Spleen (tissue), 13 donors: ENCODE data around the gene GPR85. TPM values are rescaled to one million over a fixed set of nuclear protein-coding genes. Genes with fewer than 3 reads are reported as not detected.

Source experiments
- DNase-seq: peaks from one replicate; pipeline ENCODE4 v3.0.0-alpha.2; 2020
- H3K27ac ChIP-seq, 8 donors: fragments of 200-600 bp; sonication (generic) in 7 of 8; 1 replicate in 4 of 8; 2 replicates in 4 of 8; pipeline versions ENCODE4 v1.5.0 to v1.8.0; 2016 to 2021; ENCODE audit warnings: inconsistent platforms in 4 of 8, mild to moderate bottlenecking in 4 of 8, moderate library complexity in 1 of 8
- H3K27me3 ChIP-seq, 7 donors: fragments of 200-600 bp; sonication (generic) in 6 of 7; replicated peaks in 1 of 7; 1 replicate in 4 of 7; 2 replicates in 3 of 7; pipeline versions ENCODE4 v1.5.0 to v1.8.0; 2016 to 2021; ENCODE audit warnings: inconsistent platforms in 3 of 7, mild to moderate bottlenecking in 1 of 7
- H3K36me3 ChIP-seq, 6 donors: fragments of 200-600 bp; sonication (generic) in 5 of 6; 1 replicate in 4 of 6; 2 replicates in 2 of 6; pipeline versions ENCODE4 v1.5.0 to v1.8.0; 2016 to 2021; ENCODE audit warnings: inconsistent platforms in 2 of 6
- H3K4me1 ChIP-seq, 6 donors: fragments of 200-600 bp; sonication (generic) in 5 of 6; 1 replicate in 3 of 6; 2 replicates in 3 of 6; pipeline versions ENCODE4 v1.5.0 to v1.8.0; 2016 to 2021; ENCODE audit warnings: inconsistent platforms in 3 of 6
- H3K4me3 ChIP-seq, 8 donors: fragments of 200-600 bp; sonication (generic) in 7 of 8; 1 replicate in 4 of 8; 2 replicates in 4 of 8; pipeline versions ENCODE4 v1.5.0 to v1.8.0; 2016 to 2021; ENCODE audit warnings: inconsistent platforms in 4 of 8, mild to moderate bottlenecking in 4 of 8, moderate library complexity in 2 of 8
- H3K9me3 ChIP-seq, 8 donors: fragments of 200-600 bp; sonication (generic) in 7 of 8; 1 replicate in 4 of 8; 2 replicates in 4 of 8; pipeline versions ENCODE4 v1.5.0 to v1.8.0; 2016 to 2021; ENCODE audit warnings: inconsistent platforms in 4 of 8
- POLR2A ChIP-seq, 3 donors: fragments of 450-650 bp; IDR thresholded peaks; one replicate each; pipeline ENCODE4 v1.5.1; 2017; ENCODE audit warnings: antibody characterized with exemption in 3 of 3, mild to moderate bottlenecking in 1 of 3
- POLR2AphosphoS5 ChIP-seq, 3 donors: sonication (generic); formaldehyde crosslinking; IDR thresholded peaks; one replicate each; pipeline ENCODE4 v1.5.1; 2017; ENCODE audit warnings: antibody characterized with exemption in 3 of 3
- WGBS, 5 donors: extraction: QIAGEN DNeasy Blood & Tissue Kit in 3 of 5; methylation state at CpG; one replicate each; pipeline versions ENCODE4 v1.1.5 to v1.1.7; 2013 to 2018; 5-methylcytosine and 5-hydroxymethylcytosine counted together
- intact Hi-C: fragments of 100-400 bp; cut with DNase I; formaldehyde crosslinking; loops from one replicate; pipeline ENCODE4 v1.15.0; 2023; ENCODE audit warnings: low total_unique reads
- long read RNA-seq, 2 donors: transcript quantifications; one replicate each; lab custom pipeline, GENCODE V29; 2026
- polyA plus RNA-seq, 3 donors: library from polyadenylated mRNA; stranded (reverse); fragments of 200-250 nt; gene quantifications; one replicate each; pipeline ENCODE4 v1.2.1, GENCODE V29; 2013
- total RNA-seq, 7 donors: library from RNA; depleted of rRNA in 3 of 7; stranded (reverse); fragments of >200 nt in 3 of 7; fragmentation: NEBNext Ultra II Directional in 4 of 7; extraction: Animal tissue kit (Norgen Biotek cat#: 25700) in 4 of 7; gene quantifications; one replicate each; pipeline versions ENCODE4 v1.1.0 to v1.2.1, GENCODE V29; 2016 to 2021
- TF ChIP-seq, protein P1 (sequence below), 11 experiments: fragments of 200-600 bp in 7 of 11; fragments of 450-650 bp in 4 of 11; sonication (generic) in 4 of 11; IDR thresholded peaks in 8 of 11; conservative IDR thresholded peaks in 3 of 11; 1 replicate in 7 of 11; 2 replicates in 4 of 11; pipeline versions ENCODE4 v1.4.0 to v1.8.0; 2016 to 2021; ENCODE audit warnings: antibody characterized with exemption in 11 of 11, inconsistent platforms in 4 of 11, mild to moderate bottlenecking in 1 of 11
- donor health status: healthy with polysubstance abuse.
- donor health status: DM: no; HTN: no; CAD: no; lungs with moderate emphysema.
- donor health status: DM: no; HTN: no; CAD: no.
- donor health status: Bipolar disorder and iron deficiency.
- donor health status: healthy.
- donor health status: DM: no; HTN: no; CAD: no.
- donor health status: DM: yes; HTN: yes; CAD: no.

The GPR85 gene, protein sequence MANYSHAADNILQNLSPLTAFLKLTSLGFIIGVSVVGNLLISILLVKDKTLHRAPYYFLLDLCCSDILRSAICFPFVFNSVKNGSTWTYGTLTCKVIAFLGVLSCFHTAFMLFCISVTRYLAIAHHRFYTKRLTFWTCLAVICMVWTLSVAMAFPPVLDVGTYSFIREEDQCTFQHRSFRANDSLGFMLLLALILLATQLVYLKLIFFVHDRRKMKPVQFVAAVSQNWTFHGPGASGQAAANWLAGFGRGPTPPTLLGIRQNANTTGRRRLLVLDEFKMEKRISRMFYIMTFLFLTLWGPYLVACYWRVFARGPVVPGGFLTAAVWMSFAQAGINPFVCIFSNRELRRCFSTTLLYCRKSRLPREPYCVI
- 10 to 100 TPM in 1 of 7 donors, 1 to 10 TPM in 6; 3.0 to 11.3 (median 6.9) TPM for total RNA-seq
- polyA plus RNA-seq = 1 to 10 TPM; 1.3 to 2.5 (median 1.8) TPM
- long read RNA-seq, donor 1, partial matches to known transcripts = 0 of 2 reads
- long read RNA-seq, donor 1, other reads (novel, unspliced or antisense) = 0 of 2 reads
- long read RNA-seq, donor 2, partial matches to known transcripts = 0 of 4 reads
- long read RNA-seq, donor 2, other reads (novel, unspliced or antisense) = 0 of 4 reads

DNA sequence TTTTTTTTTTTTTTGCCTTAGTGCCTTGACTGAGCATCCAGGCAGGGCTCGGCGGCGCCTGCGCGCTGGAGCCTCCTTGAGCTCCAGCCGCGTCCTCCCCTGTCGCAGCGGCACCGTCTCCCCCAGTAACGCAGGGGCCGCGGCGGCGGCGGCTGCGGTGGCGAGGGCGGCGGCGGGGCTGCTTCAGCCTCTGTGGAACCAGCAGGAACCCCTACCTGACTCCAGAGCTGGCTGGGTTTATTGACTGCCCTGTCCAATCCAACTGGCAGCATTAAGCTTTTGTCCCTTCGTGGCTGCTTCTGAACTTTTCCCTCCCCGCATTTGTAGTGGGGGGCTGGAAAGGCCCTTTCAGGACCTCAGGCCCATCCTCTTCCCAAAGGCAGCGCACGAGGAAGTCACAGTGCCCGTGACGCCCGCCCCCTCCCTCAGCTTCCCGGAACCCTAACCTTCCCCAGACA lies at the start of gene GPR85:
Gene GPR85 (minus strand): TSS at position 397 of the 458 bp plus-strand sequence. CDS start 2,106 bp downstream, outside the sequence.
- peak; percentile 82 for DNase-seq
- H3K4me3 ChIP-seq = peak within 1 kb of the TSS; percentile 18 to 69 (median 36)
- WGBS, 5 donors = 0 to 3% (median 1%) methylated on average over 16 to 29 of the region's 29 CpGs
- peaks cover 0 to 16% (median 9%) of the 10 kb centered on the region in 6 donors for H3K4me1 ChIP-seq
- H3K27ac ChIP-seq = peak within 1 kb of the TSS in 7 of 8 donors; percentile 20 to 81 (median 68)
- no peaks in the 10 kb centered on the region for H3K36me3 ChIP-seq
- H3K27me3 ChIP-seq = peaks cover 0 to 54% (median 5%) of the 10 kb centered on the region in 7 donors
- peak; percentile 63 to 80 (median 72) for TF ChIP-seq POLR2AphosphoS5 (IDR thresholded peaks at IDR 0.05)
- TF ChIP-seq, protein P1, sequence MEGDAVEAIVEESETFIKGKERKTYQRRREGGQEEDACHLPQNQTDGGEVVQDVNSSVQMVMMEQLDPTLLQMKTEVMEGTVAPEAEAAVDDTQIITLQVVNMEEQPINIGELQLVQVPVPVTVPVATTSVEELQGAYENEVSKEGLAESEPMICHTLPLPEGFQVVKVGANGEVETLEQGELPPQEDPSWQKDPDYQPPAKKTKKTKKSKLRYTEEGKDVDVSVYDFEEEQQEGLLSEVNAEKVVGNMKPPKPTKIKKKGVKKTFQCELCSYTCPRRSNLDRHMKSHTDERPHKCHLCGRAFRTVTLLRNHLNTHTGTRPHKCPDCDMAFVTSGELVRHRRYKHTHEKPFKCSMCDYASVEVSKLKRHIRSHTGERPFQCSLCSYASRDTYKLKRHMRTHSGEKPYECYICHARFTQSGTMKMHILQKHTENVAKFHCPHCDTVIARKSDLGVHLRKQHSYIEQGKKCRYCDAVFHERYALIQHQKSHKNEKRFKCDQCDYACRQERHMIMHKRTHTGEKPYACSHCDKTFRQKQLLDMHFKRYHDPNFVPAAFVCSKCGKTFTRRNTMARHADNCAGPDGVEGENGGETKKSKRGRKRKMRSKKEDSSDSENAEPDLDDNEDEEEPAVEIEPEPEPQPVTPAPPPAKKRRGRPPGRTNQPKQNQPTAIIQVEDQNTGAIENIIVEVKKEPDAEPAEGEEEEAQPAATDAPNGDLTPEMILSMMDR (IDR thresholded peaks at IDR 0.05 in 8 of 11, conservative IDR thresholded peaks at IDR 0.05 in 3 of 11) = no peak
- TF ChIP-seq POLR2A (IDR thresholded peaks at IDR 0.05) = peak in 1 of 3 donors; percentile 39
- no peaks in the 10 kb centered on the region for H3K9me3 ChIP-seq
- intact Hi-C loops = no loop called here

DNA sequence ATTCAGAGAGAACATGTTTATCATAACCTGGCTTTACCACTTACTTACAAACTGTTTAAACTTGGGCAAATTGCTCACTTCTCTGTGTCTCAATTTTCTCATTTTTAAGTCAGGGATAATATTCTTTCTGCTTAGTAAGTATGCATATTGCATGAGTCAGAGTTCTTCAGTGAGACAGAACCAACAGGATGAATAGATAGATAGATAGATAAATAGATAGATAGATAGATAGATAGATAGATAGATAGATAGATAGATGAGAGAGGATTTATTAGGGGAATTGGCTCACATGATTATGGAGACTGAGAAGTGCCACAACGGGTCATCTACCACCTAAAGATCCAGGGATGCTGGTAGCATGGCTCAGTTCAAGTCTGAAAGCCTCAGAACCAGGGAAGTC lies 47.4 kb upstream of the GPR85 start:
- Histone ChIP-seq H3K4me3 (no peak overlapping the region), H3K4me1 (no peaks in the 10 kb centered on the region), H3K9me3 (no peaks in the 10 kb centered on the region), H3K36me3 (no peaks in the 10 kb centered on the region), H3K27ac (no peak overlapping the region), H3K27me3 (no peaks in the 10 kb centered on the region)
- intact Hi-C loops = no loop called here
- TF ChIP-seq POLR2A (IDR thresholded peaks at IDR 0.05) = no peak
- no peak for TF ChIP-seq POLR2AphosphoS5 (IDR thresholded peaks at IDR 0.05)
- TF ChIP-seq, protein P1 (IDR thresholded peaks at IDR 0.05 in 8 of 11, conservative IDR thresholded peaks at IDR 0.05 in 3 of 11) = no peak
- 70 to 93% (median 85%) methylated on average over 1 of the region's 1 CpG for WGBS, 5 donors
- DNase-seq = no peak

DNA sequence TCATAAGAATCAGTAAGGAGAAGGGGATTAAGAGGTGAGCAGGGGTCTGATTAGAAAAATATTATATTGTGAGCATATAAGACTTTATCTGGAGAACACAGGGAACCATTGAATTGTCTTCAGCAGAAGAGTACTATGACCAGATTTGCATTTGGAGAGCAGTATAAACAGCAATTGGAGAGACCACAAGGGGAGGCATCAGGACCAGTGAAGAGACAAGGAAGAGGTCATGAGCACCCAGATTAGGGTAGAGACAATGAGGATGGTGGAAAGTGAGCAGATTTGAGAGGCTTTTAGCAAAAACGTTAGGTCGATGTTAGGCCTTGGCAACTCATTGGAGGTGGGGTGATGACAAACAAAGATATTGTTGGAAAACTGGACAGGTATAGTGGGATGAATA lies 44.7 kb upstream of the GPR85 start:
- TF ChIP-seq, protein P1 (IDR thresholded peaks at IDR 0.05 in 8 of 11, conservative IDR thresholded peaks at IDR 0.05 in 3 of 11) = no peak
- no peak for TF ChIP-seq POLR2AphosphoS5 (IDR thresholded peaks at IDR 0.05)
- TF ChIP-seq POLR2A (IDR thresholded peaks at IDR 0.05) = no peak
- WGBS, 5 donors = 80 to 97% (median 88%) methylated on average over 2 of the region's 2 CpGs
- H3K9me3 ChIP-seq = no peaks in the 10 kb centered on the region
- intact Hi-C loops = no loop called here
- no peak overlapping the region for H3K4me3 ChIP-seq
- no peaks in the 10 kb centered on the region for H3K4me1 ChIP-seq
- H3K36me3 ChIP-seq = no peaks in the 10 kb centered on the region
- DNase-seq = no peak
- no peak overlapping the region for H3K27ac ChIP-seq
- no peaks in the 10 kb centered on the region for H3K27me3 ChIP-seq

DNA sequence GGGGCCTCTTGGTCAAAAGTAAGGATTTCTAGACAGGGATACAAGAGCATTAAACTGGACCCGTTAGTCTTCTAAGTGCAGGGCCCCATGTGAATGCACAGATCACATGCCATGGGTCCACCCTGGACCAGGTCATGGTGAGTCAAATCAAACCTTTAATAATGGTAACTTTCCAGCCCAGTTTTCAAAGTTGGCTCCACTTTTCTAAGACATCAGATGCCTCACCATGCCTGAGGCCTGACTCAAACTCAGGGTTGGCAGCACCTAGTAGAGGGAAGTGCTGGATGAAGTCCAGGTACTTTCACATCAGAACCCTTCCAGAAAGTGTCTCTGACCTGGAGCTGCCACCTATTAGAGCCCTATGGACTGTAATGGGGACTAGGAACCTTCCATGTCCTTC lies 41.4 kb upstream of the GPR85 start:
- intact Hi-C loops = no loop called here
- Histone ChIP-seq H3K9me3 (no peaks in the 10 kb centered on the region), H3K27me3 (no peaks in the 10 kb centered on the region), H3K4me1 (no peaks in the 10 kb centered on the region), H3K4me3 (no peak overlapping the region), H3K27ac (no peak overlapping the region), H3K36me3 (no peaks in the 10 kb centered on the region)
- WGBS, 5 donors = 83 to 100% (median 97%) methylated on average over 1 of the region's 1 CpG
- DNase-seq = no peak
- TF ChIP-seq POLR2AphosphoS5 (IDR thresholded peaks at IDR 0.05) (no peak), POLR2A (IDR thresholded peaks at IDR 0.05) (no peak)
- TF ChIP-seq, protein P1 (IDR thresholded peaks at IDR 0.05 in 8 of 11, conservative IDR thresholded peaks at IDR 0.05 in 3 of 11) = no peak
